ENCODE results near the gene DBH. TPM values are rescaled to one million over a fixed set of nuclear protein-coding genes. Genes with fewer than 3 reads are reported as not detected.

DBH gene
- total RNA-seq, 3 donors from 2014 or later: not detected

- no peak for DNase-seq
- Histone ChIP-seq H3K4me1 (ENCODE audit: low read depth) (peaks cover 2% of the 10 kb centered on the region), H3K4me3 (no peak overlapping the region), H3K9me3 (no peaks in the 10 kb centered on the region), H3K36me3 (ENCODE audit: low read depth) (no peaks in the 10 kb centered on the region)
- TF ChIP-seq CTCF (IDR thresholded peaks at IDR 0.05): no peak
- ATAC-seq: no peak
- intact Hi-C loops (cut with DNase I, micrococcal nuclease): no loop called here
Observed at GRCh38 chr9:133676450-133676849, 40.3 kb downstream of the DBH start.

GRCh38 chr9:133677126-133678010 lies 41.2 kb downstream of the DBH start:
- H3K4me1 ChIP-seq (ENCODE audit: low read depth): peaks cover 2% of the 10 kb centered on the region
- peak; percentile 77 for ATAC-seq
- intact Hi-C loops (cut with DNase I, micrococcal nuclease): no loop called here
- no peak for TF ChIP-seq CTCF (IDR thresholded peaks at IDR 0.05)
- no peaks in the 10 kb centered on the region for H3K36me3 ChIP-seq (ENCODE audit: low read depth)
- H3K9me3 ChIP-seq: no peaks in the 10 kb centered on the region
- peak in 2 of 3 donors; percentile 27 to 31 for DNase-seq
- H3K4me3 ChIP-seq: no peak overlapping the region

- ATAC-seq: no peak
- DNase-seq: peak in 1 of 3 donors; percentile 35
- Histone ChIP-seq H3K36me3 (ENCODE audit: low read depth) (no peaks in the 10 kb centered on the region), H3K4me1 (ENCODE audit: low read depth) (peaks cover 2% of the 10 kb centered on the region), H3K9me3 (no peaks in the 10 kb centered on the region), H3K4me3 (no peak overlapping the region)
- TF ChIP-seq CTCF (IDR thresholded peaks at IDR 0.05): no peak
- intact Hi-C loops (cut with DNase I, micrococcal nuclease): no loop called here
Observed at GRCh38 chr9:133679056-133679455, 42.9 kb downstream of the DBH start.

- Histone ChIP-seq H3K36me3 (ENCODE audit: low read depth) (no peaks in the 10 kb centered on the region), H3K4me1 (ENCODE audit: low read depth) (peaks cover 2% of the 10 kb centered on the region), H3K9me3 (no peaks in the 10 kb centered on the region), H3K4me3 (no peak overlapping the region)
- intact Hi-C loops (cut with DNase I, micrococcal nuclease): no loop called here
- no peak for TF ChIP-seq CTCF (IDR thresholded peaks at IDR 0.05)
- no peak for ATAC-seq
- DNase-seq: peak in 1 of 3 donors; percentile 31
Observed at GRCh38 chr9:133679466-133680061, 43.4 kb downstream of the DBH start.

GRCh38 chr9:133680250-133680975 lies 44.2 kb downstream of the DBH start:
- intact Hi-C loops (cut with DNase I, micrococcal nuclease): no loop called here
- H3K9me3 ChIP-seq: no peaks in the 10 kb centered on the region
- H3K36me3 ChIP-seq (ENCODE audit: low read depth): no peaks in the 10 kb centered on the region
- peak in 1 of 3 donors; percentile 33 for DNase-seq
- no peak for ATAC-seq
- TF ChIP-seq CTCF (IDR thresholded peaks at IDR 0.05): no peak
- no peak overlapping the region for H3K4me3 ChIP-seq
- peaks cover 2% of the 10 kb centered on the region for H3K4me1 ChIP-seq (ENCODE audit: low read depth)

Data from mucosa of descending colon (tissue), 3 donors.